Breast epithelium (tissue), 3 donors: Measurements from ENCODE around the gene ROPN1B.

ENCODE experiments used
- CTCF ChIP-seq, 3 donors: fragments of 450-650 bp; IDR thresholded peaks; one replicate each; pipeline ENCODE4 v1.5.1; 2016 to 2017; ENCODE audit warnings: antibody characterized with exemption in 3 of 3, mild to moderate bottlenecking in 3 of 3, moderate library complexity in 3 of 3
- POLR2A ChIP-seq: fragments of 450-650 bp; IDR thresholded peaks from one replicate; pipeline ENCODE4 v1.6.1; 2016; ENCODE audit warnings: antibody characterized with exemption, mild to moderate bottlenecking, moderate library complexity

GRCh38 chr3:126026277-126026751 lies 57.3 kb downstream of the ROPN1B start:
- TF ChIP-seq POLR2A: no peak
- no peak for TF ChIP-seq CTCF (IDR thresholded peaks at IDR 0.05)
